Large intestine (tissue), 3 donors: ENCODE data around the gene LZTS2. TPM values are rescaled to one million over a fixed set of nuclear protein-coding genes. Genes with fewer than 3 reads are reported as not detected.

Experiments
- DNase-seq, 2 donors: peaks; one replicate each; pipeline versions ENCODE4 v3.0.0 to v3.0.0-alpha.2; 2013
- H3K27ac ChIP-seq: one replicate; pipeline ENCODE4 v1.5.1; 2013; ENCODE audit warnings: low read length
- H3K27me3 ChIP-seq: 2 replicates; pipeline ENCODE4 v1.6.1; 2013; ENCODE audit warnings: low read length; ENCODE audit not compliant: control insufficient read depth, insufficient read depth
- H3K36me3 ChIP-seq: 2 replicates; pipeline ENCODE4 v1.6.1; 2013; ENCODE audit warnings: low read length; ENCODE audit not compliant: control insufficient read depth, insufficient read depth
- H3K4me1 ChIP-seq: one replicate; pipeline ENCODE4 v1.6.1; 2013; ENCODE audit warnings: low read length; ENCODE audit not compliant: control insufficient read depth, insufficient read depth
- H3K4me3 ChIP-seq: one replicate; pipeline ENCODE4 v1.5.1; 2013; ENCODE audit warnings: low read length
- H3K9me3 ChIP-seq: one replicate; pipeline ENCODE4 v1.6.1; 2013; ENCODE audit warnings: mild to moderate bottlenecking, low read depth, low read length, moderate library complexity; ENCODE audit not compliant: control insufficient read depth
- WGBS: methylation state at CpG from one replicate; pipeline ENCODE4 v1.1.5; 2013; ENCODE audit warnings: low lambda C conversion rate; ENCODE audit not compliant: insufficient coverage; 5-methylcytosine and 5-hydroxymethylcytosine counted together
- polyA plus RNA-seq: library from polyadenylated mRNA; unstranded; fragments of 120-200 nt; gene quantifications from one replicate; pipeline ENCODE4 v1.2.1, GENCODE V29; 2013

LZTS2 gene
- polyA plus RNA-seq, 1 donor = 56.8 TPM

GRCh38 chr10:100997360-100998182, 2.0 kb upstream of the LZTS2 start:
- Histone ChIP-seq H3K9me3 (peaks cover 3% of the 10 kb centered on the region), H3K27ac (peak overlapping the region; percentile 78), H3K4me3 (peak overlapping the region; percentile 91), H3K36me3 (peaks cover 14% of the 10 kb centered on the region), H3K27me3 (no peaks in the 10 kb centered on the region), H3K4me1 (peaks cover 33% of the 10 kb centered on the region)
- no CpG with 5 or more reads among the region's 66 CpGs for WGBS
- peak; percentile 64 to 80 for DNase-seq

GRCh38 chr10:100998183-100998990, 1.2 kb upstream of the LZTS2 start:
- H3K4me3 ChIP-seq = peak overlapping the region; percentile 91
- peak; percentile 87 to 90 for DNase-seq
- WGBS = 11% methylated on average over 3 of the region's 25 CpGs
- peaks cover 3% of the 10 kb centered on the region for H3K9me3 ChIP-seq
- peak overlapping the region; percentile 78 for H3K27ac ChIP-seq
- peaks cover 33% of the 10 kb centered on the region for H3K4me1 ChIP-seq
- H3K27me3 ChIP-seq = no peaks in the 10 kb centered on the region
- peaks cover 16% of the 10 kb centered on the region for H3K36me3 ChIP-seq

- no CpG with 5 or more reads among the region's 83 CpGs for WGBS
- Histone ChIP-seq H3K4me1 (peaks cover 33% of the 10 kb centered on the region), H3K4me3 (peak overlapping the region; percentile 91), H3K27ac (peak overlapping the region; percentile 78), H3K27me3 (no peaks in the 10 kb centered on the region), H3K9me3 (peaks cover 5% of the 10 kb centered on the region), H3K36me3 (peaks cover 18% of the 10 kb centered on the region)
- DNase-seq = peak; percentile 80 to 84
Measured at GRCh38 chr10:100998991-100999741, 442 bp upstream of the LZTS2 start.

- no CpG with 5 or more reads among the region's 19 CpGs for WGBS
- Histone ChIP-seq H3K36me3 (peaks cover 28% of the 10 kb centered on the region), H3K27ac (peak overlapping the region; percentile 93), H3K4me3 (peak overlapping the region; percentile 92), H3K4me1 (peaks cover 33% of the 10 kb centered on the region), H3K27me3 (no peaks in the 10 kb centered on the region), H3K9me3 (peaks cover 7% of the 10 kb centered on the region)
- peak in 1 of 2 donors; percentile 53 for DNase-seq
Measured at GRCh38 chr10:101000127-101000914, 713 bp downstream of the LZTS2 start.

- 40% methylated on average over 1 of the region's 12 CpGs for whole genome bisulfite sequencing
- Histone ChIP-seq H3K27me3 (no peaks in the 10 kb centered on the region), H3K4me1 (peaks cover 33% of the 10 kb centered on the region)
Measured at GRCh38 chr10:101000915-101001658, 1.5 kb downstream of the LZTS2 start.

GRCh38 chr10:101001659-101002035, 2.0 kb downstream of the LZTS2 start:
- H3K27ac ChIP-seq = peak overlapping the region; percentile 93
- H3K27me3 ChIP-seq = no peaks in the 10 kb centered on the region
- peaks cover 10% of the 10 kb centered on the region for H3K9me3 ChIP-seq
- peaks cover 33% of the 10 kb centered on the region for H3K4me1 ChIP-seq
- no peak for DNase-seq
- WGBS = no CpG with 5 or more reads among the region's 5 CpGs
- H3K4me3 ChIP-seq = peak overlapping the region; percentile 14
- peaks cover 42% of the 10 kb centered on the region for H3K36me3 ChIP-seq

More at GRCh38 chr10:101000915-101001658, 1.5 kb downstream of the LZTS2 start:
- peak overlapping the region; percentile 93 for H3K27ac ChIP-seq
- peak; percentile 85 to 87 for DNase-seq
- peaks cover 9% of the 10 kb centered on the region for H3K9me3 ChIP-seq
- H3K4me3 ChIP-seq = peak overlapping the region; percentile 92
- peaks cover 36% of the 10 kb centered on the region for H3K36me3 ChIP-seq

- peaks cover 50% of the 10 kb centered on the region for H3K36me3 ChIP-seq
- peaks cover 38% of the 10 kb centered on the region for H3K4me1 ChIP-seq
Measured at GRCh38 chr10:101002456-101002855, 2.8 kb downstream of the LZTS2 start.

GRCh38 chr10:101003639-101004206, 4.1 kb downstream of the LZTS2 start:
- Histone ChIP-seq H3K4me1 (peaks cover 34% of the 10 kb centered on the region), H3K27me3 (no peaks in the 10 kb centered on the region), H3K27ac (no peak overlapping the region), H3K9me3 (peaks cover 11% of the 10 kb centered on the region), H3K36me3 (peaks cover 56% of the 10 kb centered on the region), H3K4me3 (no peak overlapping the region)
- WGBS = no CpG with 5 or more reads among the region's 18 CpGs
- DNase-seq = no peak

More at GRCh38 chr10:101002456-101002855, 2.8 kb downstream of the LZTS2 start:
- Histone ChIP-seq H3K4me3 (no peak overlapping the region), H3K9me3 (peaks cover 11% of the 10 kb centered on the region), H3K27ac (no peak overlapping the region), H3K27me3 (no peaks in the 10 kb centered on the region)
- DNase-seq = no peak
- no CpG with 5 or more reads among the region's 11 CpGs for WGBS

- H3K9me3 ChIP-seq = peaks cover 11% of the 10 kb centered on the region
- no peak overlapping the region for H3K4me3 ChIP-seq
- WGBS = no CpG with 5 or more reads among the region's 23 CpGs
- H3K27me3 ChIP-seq = no peaks in the 10 kb centered on the region
- DNase-seq = no peak
- H3K27ac ChIP-seq = no peak overlapping the region
- H3K4me1 ChIP-seq = peaks cover 36% of the 10 kb centered on the region
- peaks cover 56% of the 10 kb centered on the region for H3K36me3 ChIP-seq
Measured at GRCh38 chr10:101005361-101005760, 5.8 kb downstream of the LZTS2 start.
